SK-N-DZ (cell line): ENCODE results near the gene CALR3.
"Not testable (repeated sequence)": the region's sequence is repeated elsewhere in the genome, so short reads cannot be mapped to it uniquely, and the experiment has no call there.

ENCODE experiments used
- DNase-seq: peaks from one replicate; pipeline ENCODE4 v3.0.0-alpha.2; 2015; ENCODE audit warnings: low spot score

Gene CALR3

GRCh38 chr19:16457954-16458331, 38.0 kb downstream of the CALR3 start:
- no peak for DNase-seq

- peak; percentile 23 for DNase-seq
Observed at GRCh38 chr19:16457195-16457953, 38.6 kb downstream of the CALR3 start.

- no peak for DNase-seq
Observed at GRCh38 chr19:16456652-16457194, 39.2 kb downstream of the CALR3 start.

DNA sequence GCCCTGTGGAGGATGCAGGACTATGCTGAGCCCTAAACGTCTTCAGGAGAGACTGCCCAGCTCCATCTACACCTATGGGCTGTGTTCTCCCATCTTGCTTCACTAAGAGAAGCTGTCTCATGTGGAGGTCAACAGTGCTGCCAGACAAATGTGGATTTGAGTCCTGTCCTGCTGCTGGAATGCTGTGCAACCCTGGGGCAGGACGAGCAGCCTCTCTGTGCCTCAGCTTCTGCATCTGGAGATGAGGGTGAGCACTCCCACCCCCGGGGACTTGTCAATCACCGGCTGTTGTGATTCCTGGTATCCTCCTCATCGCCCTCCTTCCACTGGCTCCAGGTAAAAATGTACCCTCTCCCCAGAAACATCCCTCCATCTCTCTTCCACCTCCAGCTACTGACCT, 40.5 kb downstream of the CALR3 start:
- DNase-seq, result no peak

DNA sequence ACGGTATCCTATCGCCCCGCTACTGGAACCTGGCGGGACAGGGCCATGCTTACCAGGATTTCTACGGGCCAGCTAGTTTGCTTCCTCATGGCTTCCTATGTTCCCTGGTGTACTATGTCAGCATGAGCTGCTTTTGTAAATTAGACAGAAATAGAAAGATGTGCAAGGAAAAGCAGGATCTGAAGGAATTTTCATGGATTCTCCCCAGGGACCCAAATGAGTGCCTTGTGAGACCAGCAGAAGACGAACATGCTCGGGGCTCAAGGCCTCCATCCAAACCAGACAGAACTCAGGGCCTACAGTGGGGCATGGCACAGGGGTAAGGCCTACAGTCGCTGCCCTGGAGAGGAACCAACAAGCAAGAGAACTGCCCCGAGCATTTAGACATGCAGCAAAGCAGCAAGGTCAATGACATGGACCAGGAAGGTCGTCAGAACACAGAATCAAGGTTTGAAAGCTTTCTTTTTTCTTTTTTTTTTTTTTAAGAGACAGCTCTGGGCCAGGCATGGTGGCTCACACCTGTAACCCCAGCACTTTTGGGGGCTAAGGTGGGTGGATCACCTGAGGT, 41.5 kb downstream of the CALR3 start:
- DNase-seq, result no peak

DNA sequence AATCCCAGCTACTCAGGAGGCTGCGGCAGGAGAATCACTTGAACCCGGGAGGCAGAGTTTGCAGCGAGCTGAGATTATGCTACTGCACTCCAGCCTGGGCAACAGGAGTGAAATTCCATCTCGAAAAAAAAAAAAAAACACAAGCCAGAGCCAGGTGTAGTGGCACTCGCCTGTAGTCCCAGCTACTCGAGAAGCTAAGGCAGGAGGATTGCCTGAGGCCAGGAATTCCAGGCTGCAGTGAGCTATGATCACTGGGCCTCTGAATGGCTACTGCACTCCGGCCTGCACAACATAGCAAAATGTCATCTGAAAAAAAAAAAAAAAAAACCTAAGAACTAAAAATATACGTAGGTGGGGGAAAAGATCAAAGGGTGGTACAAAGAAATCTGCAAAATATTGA, 43.6 kb downstream of the CALR3 start:
- no peak for DNase-seq

DNA sequence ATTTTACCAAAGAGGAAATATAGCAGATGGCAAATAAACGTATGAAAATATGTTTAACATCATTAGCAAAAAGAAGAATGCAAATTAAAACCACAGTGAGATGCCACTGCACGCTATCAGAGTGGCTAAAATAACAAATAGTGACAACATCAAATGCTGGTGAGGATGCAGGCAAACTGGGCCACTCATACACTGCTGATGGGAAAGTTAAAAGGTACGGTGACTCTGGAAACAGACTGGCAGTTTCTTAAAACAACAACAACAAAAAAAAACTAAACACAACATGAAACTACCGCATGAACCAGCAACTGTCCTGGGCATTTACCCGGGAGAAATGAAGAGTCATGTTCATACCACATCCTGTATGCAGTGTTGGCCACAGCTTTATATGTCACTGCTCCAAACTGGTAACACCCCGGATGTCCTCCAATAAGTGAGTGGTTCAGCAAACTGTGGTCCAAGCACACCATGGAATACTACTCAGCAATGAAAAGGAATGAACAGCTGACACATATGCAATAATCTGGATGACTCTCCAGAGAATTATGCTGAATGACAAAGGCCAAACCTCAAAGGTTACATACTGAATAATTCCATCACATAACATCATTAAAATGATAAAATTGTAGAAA, 46.5 kb downstream of the CALR3 start:
- no peak for DNase-seq

DNA sequence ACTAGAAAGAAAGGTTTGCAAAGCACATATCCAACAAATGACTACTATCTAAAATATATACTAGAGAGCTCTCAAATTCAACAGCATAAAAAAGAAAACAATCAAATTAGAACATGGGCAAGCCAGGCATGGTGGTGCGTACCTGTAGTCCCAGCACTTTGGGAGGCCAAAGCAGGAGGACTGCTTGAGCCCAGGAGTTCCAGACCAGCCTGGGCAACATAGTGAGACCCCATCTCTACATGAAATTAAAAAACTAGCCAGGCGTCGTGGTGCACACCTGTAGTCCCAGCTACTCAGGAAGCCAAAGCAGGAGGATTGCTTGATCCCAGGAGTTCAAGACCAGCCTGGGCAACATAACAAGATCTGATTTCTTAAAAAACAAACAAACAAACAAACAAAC, 47.1 kb downstream of the CALR3 start:
- not testable (repeated sequence) for DNase-seq

DNA sequence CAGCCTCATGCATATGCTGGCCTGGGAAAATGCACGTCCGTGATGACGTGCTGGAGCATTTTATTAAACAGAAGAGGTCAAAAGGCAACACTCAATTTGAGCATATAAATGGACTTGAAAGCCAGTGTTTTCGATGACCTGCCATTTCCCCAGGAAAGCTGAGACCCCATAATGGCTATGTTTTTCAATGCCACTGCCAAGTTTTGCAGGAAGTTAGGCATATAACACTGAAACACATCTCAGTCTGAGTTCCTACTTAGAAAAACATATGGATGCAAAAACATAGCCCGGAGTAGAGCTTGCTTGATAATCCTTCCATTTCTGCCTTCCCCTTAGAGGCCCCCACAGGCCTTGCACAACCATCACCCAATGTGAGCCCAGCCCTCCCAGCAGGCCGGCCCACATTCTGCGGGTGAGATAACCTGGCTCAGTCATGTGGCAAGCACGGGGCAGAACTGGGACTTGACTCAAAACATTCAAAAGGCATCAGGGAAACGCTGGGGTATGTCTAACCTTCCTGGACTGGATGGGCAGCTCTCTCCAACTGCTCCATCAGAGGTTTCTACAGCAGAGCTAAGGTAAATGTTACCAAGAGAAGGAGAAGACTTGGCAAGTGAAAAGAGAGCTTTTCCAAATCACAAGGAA, 49.1 kb downstream of the CALR3 start:
- no peak for DNase-seq

GRCh38 chr19:16446108-16446723, 49.8 kb downstream of the CALR3 start:
- DNase-seq, result no peak

GRCh38 chr19:16445238-16446107, 50.5 kb downstream of the CALR3 start:
- DNase-seq, result no peak

DNA sequence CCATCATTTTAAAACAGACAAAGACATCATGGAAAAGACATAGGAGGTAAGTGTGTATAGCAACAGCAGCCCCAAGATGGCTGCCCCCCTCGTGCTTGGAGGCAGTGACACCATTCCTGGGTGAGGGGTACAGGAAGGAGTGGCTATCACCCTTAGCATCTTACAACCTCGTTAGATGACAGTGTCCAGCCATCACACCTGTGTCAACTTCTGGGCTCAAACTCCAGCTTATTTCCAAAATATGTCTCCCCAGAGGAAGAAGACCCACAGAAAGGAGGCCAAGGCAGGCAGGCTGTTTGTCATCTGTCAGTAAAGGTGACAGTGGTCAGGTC, 51.7 kb downstream of the CALR3 start:
- DNase-seq, result no peak

GRCh38 chr19:16442386-16443276, 53.3 kb downstream of the CALR3 start:
- no peak for DNase-seq

- no peak for DNase-seq
Observed at GRCh38 chr19:16441661-16442162, 54.3 kb downstream of the CALR3 start.

DNA sequence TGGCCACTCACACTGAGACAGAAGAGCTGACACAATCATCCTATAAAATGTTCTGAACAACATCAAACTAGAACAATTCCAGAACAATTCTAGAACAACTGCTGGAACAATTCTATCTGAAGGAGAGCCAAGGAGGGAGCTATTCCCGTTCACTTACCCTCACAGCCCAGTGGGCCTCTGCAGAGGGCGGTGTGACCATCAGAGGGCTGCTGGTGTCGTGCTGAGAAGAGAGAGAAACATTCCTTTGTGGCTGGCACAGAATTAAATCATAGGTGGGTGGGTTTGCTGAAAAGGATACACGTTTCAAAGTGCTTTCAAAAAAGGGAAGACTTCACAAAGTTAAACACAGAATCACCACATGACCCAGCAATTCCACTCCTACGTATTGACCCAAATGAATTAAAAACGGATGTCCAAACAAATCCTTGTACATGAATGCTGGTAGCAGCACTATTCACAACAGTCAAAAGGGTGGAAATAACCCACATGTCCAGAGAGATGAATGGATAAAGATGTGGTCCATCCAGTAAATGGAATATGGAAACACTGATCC, 59.1 kb downstream of the CALR3 start:
- DNase-seq, result no peak

DNA sequence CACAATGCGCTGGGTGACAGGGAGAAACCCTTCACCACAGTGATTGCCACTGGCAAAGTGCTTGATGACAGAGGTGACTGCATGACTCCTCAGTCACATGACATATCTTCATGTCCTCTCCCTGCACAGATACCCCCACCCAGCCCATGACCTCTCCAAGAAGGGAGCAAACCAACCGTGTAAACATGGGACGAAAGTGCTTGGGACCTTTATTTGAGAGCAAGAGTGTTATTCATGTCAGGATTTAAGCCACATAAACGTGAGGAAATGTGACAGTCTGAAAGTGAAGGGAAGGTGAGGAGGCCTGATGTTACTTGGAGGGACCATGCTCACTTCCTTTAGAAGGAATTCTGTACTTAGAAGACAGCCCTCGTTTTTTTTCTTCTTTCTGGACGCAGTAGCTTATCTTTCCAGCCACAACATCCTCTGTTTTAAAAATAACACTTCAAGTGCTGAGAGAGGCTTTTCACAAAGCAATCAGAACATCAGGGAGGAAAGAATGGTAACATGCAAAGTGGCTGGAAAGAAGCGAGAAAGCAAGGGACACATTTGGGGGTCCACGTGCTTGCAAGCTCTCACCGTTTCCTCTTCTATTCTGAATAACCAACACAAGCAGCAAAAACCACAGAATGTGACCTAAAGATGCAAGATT, 59.8 kb downstream of the CALR3 start:
- DNase-seq, result no peak

GRCh38 chr19:16435238-16435917, 60.6 kb downstream of the CALR3 start:
- DNase-seq, result no peak

DNA sequence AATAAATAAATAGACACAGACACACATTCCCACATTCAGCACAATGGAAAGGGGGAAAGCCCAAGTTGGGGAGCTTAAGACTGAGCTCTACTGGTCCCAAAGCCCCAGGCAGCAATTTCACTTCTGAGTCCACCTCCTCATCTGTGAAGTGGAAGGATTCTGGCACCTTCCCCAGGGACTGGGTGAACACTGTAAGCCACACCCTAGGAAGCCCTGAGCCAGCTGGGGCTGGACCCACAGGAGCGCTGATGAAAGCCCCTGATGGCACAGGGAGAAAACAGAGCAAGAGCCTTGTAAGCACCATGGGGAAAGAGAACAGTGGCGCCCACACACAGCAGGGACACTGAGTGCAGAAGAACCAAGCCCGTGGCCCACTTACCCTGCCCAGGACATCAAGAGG, 62.0 kb downstream of the CALR3 start:
- DNase-seq, result no peak

DNA sequence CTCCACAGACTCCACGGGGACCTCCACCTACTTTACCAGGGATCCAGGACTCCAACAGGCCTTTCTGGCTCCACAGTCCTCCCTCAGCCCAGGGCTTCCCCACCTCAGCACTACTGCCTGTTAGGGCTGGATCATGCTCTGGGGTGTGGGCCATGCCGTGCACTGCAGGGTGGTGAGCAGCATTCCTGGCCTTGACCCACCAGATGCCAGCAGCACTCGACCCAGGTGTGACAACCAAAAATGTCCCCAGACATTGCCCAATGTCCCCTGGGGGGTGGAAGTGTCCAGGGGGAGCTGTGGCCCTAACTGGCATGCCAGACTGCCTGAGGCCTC, 66.2 kb downstream of the CALR3 start:
- DNase-seq, result no peak
